A549 (cell line): Measurements from ENCODE around the gene MMP2.

Source experiments
- EP300 ChIP-seq, 2 experiments: fragments of >200 bp; sonication (Bioruptor Twin); formaldehyde crosslinking; IDR thresholded peaks; 2 replicates in 1 of 2; 3 replicates in 1 of 2; pipeline ENCODE4 v1.6.1; 2016 to 2017
- POLR2A ChIP-seq: IDR thresholded peaks from 2 replicates; pipeline ENCODE4 v1.6.1; 2012; ENCODE audit warnings: mild to moderate bottlenecking, low read length
- RFX5 ChIP-seq: fragments of 450-650 bp; IDR thresholded peaks from 2 replicates; pipeline ENCODE4 v1.7.1; 2014; ENCODE audit warnings: antibody characterized with exemption, mild to moderate bottlenecking, moderate library complexity
- TF ChIP-seq, protein P1 (sequence below): fragments of >200 bp; sonication (Bioruptor Twin); formaldehyde crosslinking; IDR thresholded peaks from 3 replicates; pipeline ENCODE4 v1.5.1; 2016

DNA sequence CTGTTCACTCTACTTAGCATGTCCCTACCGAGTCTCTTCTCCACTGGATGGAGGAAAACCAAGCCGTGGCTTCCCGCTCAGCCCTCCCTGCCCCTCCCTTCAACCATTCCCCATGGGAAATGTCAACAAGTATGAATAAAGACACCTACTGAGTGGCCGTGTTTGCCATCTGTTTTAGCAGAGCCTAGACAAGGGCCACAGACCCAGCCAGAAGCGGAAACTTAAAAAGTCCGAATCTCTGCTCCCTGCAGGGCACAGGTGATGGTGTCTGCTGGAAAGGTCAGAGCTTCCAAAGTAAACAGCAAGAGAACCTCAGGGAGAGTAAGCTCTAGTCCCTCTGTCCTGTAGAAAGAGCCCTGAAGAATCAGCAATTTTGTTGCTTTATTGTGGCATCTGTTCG, 27.1 kb downstream of the MMP2 start:
- TF ChIP-seq EP300 (IDR thresholded peaks at IDR 0.05) = no peak
- TF ChIP-seq, protein P1, sequence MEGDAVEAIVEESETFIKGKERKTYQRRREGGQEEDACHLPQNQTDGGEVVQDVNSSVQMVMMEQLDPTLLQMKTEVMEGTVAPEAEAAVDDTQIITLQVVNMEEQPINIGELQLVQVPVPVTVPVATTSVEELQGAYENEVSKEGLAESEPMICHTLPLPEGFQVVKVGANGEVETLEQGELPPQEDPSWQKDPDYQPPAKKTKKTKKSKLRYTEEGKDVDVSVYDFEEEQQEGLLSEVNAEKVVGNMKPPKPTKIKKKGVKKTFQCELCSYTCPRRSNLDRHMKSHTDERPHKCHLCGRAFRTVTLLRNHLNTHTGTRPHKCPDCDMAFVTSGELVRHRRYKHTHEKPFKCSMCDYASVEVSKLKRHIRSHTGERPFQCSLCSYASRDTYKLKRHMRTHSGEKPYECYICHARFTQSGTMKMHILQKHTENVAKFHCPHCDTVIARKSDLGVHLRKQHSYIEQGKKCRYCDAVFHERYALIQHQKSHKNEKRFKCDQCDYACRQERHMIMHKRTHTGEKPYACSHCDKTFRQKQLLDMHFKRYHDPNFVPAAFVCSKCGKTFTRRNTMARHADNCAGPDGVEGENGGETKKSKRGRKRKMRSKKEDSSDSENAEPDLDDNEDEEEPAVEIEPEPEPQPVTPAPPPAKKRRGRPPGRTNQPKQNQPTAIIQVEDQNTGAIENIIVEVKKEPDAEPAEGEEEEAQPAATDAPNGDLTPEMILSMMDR = no peak
- TF ChIP-seq RFX5 = no peak
- no peak for TF ChIP-seq POLR2A
